Measurements from ENCODE around the gene INPP5A. TPM values are rescaled to one million over a fixed set of nuclear protein-coding genes. Genes with fewer than 3 reads are reported as not detected.
"Not testable (repeated sequence)": the region's sequence is repeated elsewhere in the genome, so short reads cannot be mapped to it uniquely, and the experiment has no call there.

INPP5A gene
- total RNA-seq, 1 donor from 2014 or later, result 30.6 TPM

DNA sequence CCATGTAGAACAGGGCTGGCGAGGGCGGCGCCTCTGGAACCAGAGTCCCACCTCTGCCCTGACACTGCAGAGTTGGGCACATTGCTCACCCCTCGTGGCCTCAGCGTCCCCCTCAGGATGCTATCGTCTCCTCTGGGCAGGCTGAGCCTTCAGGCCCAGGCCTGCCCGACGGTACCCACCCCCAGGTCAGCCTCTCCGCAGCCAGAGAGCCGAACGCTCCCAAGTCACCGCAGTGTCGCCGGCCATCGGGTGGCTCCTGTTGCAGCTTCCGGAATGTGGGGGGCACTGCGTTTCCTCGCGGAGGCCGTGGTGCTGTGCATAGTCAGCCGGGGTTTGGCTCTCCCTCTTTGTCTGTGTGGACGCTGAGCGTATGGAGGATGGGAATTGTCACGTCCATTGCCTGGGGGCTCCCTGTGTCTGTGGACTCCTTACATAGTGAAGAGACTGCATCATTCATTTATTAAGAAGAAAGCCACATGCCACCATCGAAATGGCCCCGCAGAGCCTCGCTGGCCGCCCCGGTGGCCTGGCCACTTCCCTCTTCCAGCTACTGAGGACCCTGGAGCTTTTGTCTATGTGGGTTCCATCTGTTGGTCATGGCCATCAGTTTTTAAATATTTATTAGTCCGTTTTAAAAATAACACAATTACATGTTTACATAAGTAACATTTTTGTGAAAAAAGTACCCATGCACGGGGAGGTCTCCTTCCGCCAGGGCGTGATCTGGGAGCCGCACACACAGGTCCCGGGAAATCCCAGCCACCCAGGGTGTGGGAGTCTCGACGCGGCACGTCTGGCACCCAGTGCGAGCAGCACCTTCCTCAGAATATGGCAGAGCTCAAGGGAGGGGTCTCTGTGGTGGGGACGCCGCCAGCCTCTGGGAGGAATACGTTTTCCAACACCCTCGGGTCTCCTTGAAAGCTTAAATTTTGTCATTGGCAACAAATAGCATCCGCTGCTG lies 232.8 kb downstream of the INPP5A start:
- Mint-ChIP-seq H3K4me3 (ENCODE audit: low read depth) (no peak overlapping the region), H3K27me3 (peaks cover 3% of the 10 kb centered on the region), H3K27ac (no peak overlapping the region), H3K36me3 (ENCODE audit: insufficient read depth) (peaks cover 39% of the 10 kb centered on the region), H3K4me1 (ENCODE audit: low read depth) (peaks cover 11% of the 10 kb centered on the region), H3K9me3 (ENCODE audit: low read depth) (no peaks in the 10 kb centered on the region)
- no peak for DNase-seq (ENCODE audit: low spot score, unreplicated experiment)
- TF ChIP-seq, protein P1, sequence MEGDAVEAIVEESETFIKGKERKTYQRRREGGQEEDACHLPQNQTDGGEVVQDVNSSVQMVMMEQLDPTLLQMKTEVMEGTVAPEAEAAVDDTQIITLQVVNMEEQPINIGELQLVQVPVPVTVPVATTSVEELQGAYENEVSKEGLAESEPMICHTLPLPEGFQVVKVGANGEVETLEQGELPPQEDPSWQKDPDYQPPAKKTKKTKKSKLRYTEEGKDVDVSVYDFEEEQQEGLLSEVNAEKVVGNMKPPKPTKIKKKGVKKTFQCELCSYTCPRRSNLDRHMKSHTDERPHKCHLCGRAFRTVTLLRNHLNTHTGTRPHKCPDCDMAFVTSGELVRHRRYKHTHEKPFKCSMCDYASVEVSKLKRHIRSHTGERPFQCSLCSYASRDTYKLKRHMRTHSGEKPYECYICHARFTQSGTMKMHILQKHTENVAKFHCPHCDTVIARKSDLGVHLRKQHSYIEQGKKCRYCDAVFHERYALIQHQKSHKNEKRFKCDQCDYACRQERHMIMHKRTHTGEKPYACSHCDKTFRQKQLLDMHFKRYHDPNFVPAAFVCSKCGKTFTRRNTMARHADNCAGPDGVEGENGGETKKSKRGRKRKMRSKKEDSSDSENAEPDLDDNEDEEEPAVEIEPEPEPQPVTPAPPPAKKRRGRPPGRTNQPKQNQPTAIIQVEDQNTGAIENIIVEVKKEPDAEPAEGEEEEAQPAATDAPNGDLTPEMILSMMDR (IDR thresholded peaks at IDR 0.05; ENCODE audit: unreplicated experiment), result no peak

DNA sequence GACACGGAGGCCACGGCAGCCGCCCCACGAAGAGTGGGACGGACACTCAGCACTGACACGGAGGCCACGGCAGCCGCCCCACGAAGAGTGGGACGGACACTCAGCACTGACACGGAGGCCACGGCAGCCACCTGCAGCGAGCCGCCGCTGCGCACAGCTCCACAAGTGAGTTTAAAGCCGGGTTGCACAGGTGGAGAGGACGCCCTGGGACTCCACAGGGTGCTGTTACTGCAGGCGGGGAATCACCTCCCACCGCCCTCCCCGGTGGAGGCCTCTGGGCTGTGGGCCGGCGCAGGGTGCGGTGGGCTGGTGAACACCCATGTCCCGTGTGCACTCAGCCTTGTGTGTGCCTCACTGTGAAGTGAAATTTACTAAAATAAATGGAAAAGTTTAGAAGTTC lies 235.2 kb downstream of the INPP5A start:
- H3K36me3 Mint-ChIP-seq (ENCODE audit: insufficient read depth), result peaks cover 31% of the 10 kb centered on the region
- peaks cover 10% of the 10 kb centered on the region for H3K4me1 Mint-ChIP-seq (ENCODE audit: low read depth)
- H3K27ac Mint-ChIP-seq; H3K4me3 Mint-ChIP-seq (ENCODE audit: low read depth); H3K27me3 Mint-ChIP-seq; H3K9me3 Mint-ChIP-seq (ENCODE audit: low read depth); DNase-seq (ENCODE audit: low spot score, unreplicated experiment): not testable (repeated sequence)

DNA sequence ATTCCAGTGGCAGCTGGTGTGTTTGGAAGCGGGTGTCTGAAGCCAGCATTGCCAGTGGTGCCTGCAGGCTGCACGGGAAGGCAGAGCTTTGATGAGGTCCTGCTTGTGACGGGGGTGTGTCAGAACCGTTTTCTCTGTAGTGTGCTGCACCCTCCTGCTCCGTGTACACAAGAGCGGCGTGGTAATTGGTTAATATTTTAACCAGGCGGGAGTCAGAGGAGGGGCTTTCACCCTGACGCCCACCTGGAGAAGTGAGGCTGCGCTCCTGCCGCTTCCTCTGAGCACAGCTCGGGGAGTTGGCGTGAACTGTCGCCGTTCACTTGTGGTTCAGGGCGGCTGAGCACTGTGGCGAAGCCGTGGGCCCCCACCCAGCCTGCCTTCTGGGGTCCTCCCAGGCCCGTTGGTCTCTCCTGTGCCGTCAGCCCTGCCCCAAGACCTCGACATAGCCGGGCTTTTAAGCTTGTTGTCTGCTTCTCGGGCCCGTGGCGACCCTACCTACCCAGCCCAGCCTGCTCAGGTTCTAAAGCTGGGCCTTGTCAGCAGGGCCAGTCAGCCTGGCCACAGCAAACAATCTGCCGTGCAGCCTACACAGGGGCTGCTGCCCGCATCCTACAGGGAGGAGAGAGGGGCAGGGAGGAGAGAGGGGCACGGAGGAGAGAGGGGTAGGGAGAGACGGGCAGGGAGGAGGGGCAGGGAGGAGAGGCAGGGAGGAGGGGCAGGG lies 236.8 kb downstream of the INPP5A start:
- H3K27ac Mint-ChIP-seq, result peak overlapping the region; percentile 95
- no peaks in the 10 kb centered on the region for H3K9me3 Mint-ChIP-seq (ENCODE audit: low read depth)
- TF ChIP-seq, protein P1 (IDR thresholded peaks at IDR 0.05; ENCODE audit: unreplicated experiment), result no peak
- H3K36me3 Mint-ChIP-seq (ENCODE audit: insufficient read depth), result peaks cover 22% of the 10 kb centered on the region
- DNase-seq (ENCODE audit: low spot score, unreplicated experiment), result peak; percentile 39
- H3K27me3 Mint-ChIP-seq, result no peaks in the 10 kb centered on the region
- H3K4me1 Mint-ChIP-seq (ENCODE audit: low read depth), result peaks cover 13% of the 10 kb centered on the region
- H3K4me3 Mint-ChIP-seq (ENCODE audit: low read depth), result peak overlapping the region; percentile 60

DNA sequence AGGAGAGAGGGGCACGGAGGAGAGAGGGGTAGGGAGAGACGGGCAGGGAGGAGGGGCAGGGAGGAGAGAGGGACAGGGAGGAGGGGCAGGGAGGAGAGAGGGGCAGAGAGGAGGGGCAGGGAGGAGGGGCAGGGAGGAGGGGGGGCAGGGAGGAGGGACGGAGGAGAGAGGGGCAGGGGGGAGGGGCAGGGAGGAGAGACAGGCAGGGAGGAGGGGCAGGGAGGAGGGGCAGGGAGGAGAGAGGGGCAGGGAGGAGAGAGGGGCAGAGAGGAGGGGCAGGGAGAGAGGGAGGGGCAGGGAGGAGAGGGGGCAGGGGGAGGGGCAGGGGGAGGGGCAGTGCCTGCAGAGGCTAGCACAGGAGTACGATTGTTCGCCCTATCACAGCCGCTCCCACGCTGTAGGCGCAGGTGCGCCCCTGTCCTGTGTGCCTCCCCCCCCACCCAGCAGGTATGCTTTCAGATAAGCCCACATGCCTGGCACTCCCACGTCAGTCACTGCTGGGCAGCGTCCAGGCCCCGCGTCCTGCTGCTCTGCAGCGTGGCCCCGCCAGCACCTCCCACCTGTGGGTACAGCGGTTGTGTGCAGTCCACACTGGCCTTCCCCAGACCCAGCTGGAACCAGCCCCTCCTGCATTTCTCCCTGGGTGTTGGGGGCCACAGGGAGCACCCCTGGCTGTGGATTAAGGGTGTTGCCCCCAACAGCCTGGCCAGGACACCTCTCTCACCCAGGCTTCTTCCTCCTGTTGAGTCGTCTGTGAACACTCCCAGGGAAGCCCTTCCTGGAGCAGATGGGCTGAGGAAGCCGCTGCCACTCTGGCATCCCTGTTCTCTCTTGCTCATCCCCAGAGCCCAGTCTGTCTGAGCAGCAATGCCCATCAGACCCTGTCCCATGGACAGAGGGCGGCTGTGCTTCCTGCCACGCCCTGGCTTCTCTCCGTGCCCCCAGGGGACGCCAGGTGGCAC lies 237.6 kb downstream of the INPP5A start:
- no peaks in the 10 kb centered on the region for H3K27me3 Mint-ChIP-seq
- peak overlapping the region; percentile 20 for H3K27ac Mint-ChIP-seq
- H3K4me1 Mint-ChIP-seq (ENCODE audit: low read depth), result peaks cover 13% of the 10 kb centered on the region
- peak; percentile 57 for DNase-seq (ENCODE audit: low spot score, unreplicated experiment)
- no peak overlapping the region for H3K4me3 Mint-ChIP-seq (ENCODE audit: low read depth)
- peaks cover 26% of the 10 kb centered on the region for H3K36me3 Mint-ChIP-seq (ENCODE audit: insufficient read depth)
- no peaks in the 10 kb centered on the region for H3K9me3 Mint-ChIP-seq (ENCODE audit: low read depth)
- TF ChIP-seq, protein P1 (IDR thresholded peaks at IDR 0.05; ENCODE audit: unreplicated experiment), result no peak

DNA sequence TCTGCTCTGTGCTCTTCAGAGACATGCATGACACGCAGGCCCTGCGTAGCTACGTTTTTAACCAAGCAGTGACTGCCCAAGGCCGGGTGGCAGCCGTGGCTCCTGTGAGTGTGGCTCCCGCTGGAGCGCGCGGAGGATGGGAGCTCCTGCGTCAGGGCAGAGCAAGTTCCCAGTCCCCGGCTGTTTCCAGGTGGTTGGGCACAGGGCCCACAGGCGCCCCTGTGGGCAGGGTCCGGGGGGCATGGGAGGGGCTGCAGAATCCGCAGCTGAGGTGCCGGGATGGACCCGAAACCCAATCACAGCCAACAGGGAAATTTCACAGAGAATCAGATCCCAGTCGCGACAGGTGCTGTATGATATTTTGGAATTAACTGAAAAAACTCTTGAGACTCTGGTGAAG lies 238.6 kb downstream of the INPP5A start:
- H3K36me3 Mint-ChIP-seq (ENCODE audit: insufficient read depth), result peaks cover 21% of the 10 kb centered on the region
- H3K27me3 Mint-ChIP-seq, result peaks cover 2% of the 10 kb centered on the region
- H3K4me3 Mint-ChIP-seq (ENCODE audit: low read depth), result no peak overlapping the region
- H3K27ac Mint-ChIP-seq, result peak overlapping the region; percentile 87
- H3K4me1 Mint-ChIP-seq (ENCODE audit: low read depth), result peaks cover 13% of the 10 kb centered on the region
- no peak for DNase-seq (ENCODE audit: low spot score, unreplicated experiment)
- TF ChIP-seq, protein P1 (IDR thresholded peaks at IDR 0.05; ENCODE audit: unreplicated experiment), result no peak
- no peaks in the 10 kb centered on the region for H3K9me3 Mint-ChIP-seq (ENCODE audit: low read depth)

All from progenitor cell of endocrine pancreas (in vitro differentiated cells).